Measurements from ENCODE around the gene SLC6A4.

DNA sequence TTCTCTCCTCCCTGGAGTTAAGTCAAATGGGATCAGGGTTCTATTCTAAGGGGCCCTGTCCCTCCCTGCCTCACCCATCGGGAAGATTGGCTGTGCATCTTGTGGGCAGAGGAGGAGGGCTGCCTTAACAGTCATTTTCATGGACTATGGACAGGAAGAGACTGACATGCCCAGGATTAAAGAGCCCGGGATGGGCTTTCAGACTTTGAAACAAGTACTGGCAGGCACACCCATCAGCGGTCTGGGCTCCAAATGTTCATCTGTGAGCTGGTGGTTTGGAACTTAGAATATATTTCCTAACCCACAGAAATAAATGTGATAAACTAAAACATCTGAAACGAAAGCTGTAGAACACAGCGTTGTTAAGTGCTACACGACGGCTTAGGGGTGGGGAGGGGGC is 6.5 kb downstream of the SLC6A4 start:
- TF ChIP-seq POLR2AphosphoS5 (IDR thresholded peaks at IDR 0.05), result no peak
- TF ChIP-seq, protein P1, sequence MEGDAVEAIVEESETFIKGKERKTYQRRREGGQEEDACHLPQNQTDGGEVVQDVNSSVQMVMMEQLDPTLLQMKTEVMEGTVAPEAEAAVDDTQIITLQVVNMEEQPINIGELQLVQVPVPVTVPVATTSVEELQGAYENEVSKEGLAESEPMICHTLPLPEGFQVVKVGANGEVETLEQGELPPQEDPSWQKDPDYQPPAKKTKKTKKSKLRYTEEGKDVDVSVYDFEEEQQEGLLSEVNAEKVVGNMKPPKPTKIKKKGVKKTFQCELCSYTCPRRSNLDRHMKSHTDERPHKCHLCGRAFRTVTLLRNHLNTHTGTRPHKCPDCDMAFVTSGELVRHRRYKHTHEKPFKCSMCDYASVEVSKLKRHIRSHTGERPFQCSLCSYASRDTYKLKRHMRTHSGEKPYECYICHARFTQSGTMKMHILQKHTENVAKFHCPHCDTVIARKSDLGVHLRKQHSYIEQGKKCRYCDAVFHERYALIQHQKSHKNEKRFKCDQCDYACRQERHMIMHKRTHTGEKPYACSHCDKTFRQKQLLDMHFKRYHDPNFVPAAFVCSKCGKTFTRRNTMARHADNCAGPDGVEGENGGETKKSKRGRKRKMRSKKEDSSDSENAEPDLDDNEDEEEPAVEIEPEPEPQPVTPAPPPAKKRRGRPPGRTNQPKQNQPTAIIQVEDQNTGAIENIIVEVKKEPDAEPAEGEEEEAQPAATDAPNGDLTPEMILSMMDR (IDR thresholded peaks at IDR 0.05), result no peak
